GDM1 (cell line): Measurements from ENCODE around the gene COL17A1.

Experiments
- DNase-seq: peaks from one replicate; lab custom pipeline; 2025; lab: John Stamatoyannopoulos, UW

COL17A1 gene

GRCh38 chr10:103985726-103986125 is 100.0 kb downstream of the COL17A1 start:
- no peak for DNase-seq

- DNase-seq, result peak; percentile 50
Observed at GRCh38 chr10:103983367-103983911, 102.2 kb downstream of the COL17A1 start.

- no peak for DNase-seq
Observed at GRCh38 chr10:103982639-103983038, 103.0 kb downstream of the COL17A1 start.
